Measurements from ENCODE around the gene PTPN2. TPM values are rescaled to one million over a fixed set of nuclear protein-coding genes. Genes with fewer than 3 reads are reported as not detected.

Gene PTPN2
- total RNA-seq, 1 donor from 2014 or later = 17.5 TPM

- no peak for DNase-seq (ENCODE audit: low read depth, low spot score)
Measured at GRCh38 chr18:12858991-12859390, 25.0 kb downstream of the PTPN2 start.

DNA sequence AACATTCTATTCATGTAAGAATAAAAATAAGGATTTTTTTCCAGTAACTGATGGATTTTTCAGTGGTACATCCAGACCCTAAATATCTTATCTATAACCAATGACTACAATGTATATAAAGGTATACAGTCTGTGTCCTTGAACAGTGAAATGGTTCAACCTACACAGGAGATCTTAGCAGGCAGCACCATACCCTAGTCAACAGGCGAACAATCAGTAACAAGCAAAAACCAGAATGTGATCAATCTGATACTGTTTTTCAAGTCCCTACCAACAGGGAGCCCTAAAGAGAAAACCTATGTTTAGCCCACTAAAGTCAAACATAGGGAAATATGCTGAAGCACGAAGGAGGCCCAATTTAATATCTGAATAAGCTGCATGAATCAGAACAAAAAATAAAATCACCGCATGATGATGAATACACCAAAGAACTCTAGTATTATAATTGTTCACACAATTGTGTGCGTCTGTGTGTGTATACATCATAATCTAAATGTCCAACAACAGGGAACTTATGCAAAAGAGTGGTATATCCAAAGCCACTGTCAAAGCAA, 26.0 kb downstream of the PTPN2 start:
- DNase-seq (ENCODE audit: low read depth, low spot score) = no peak

DNA sequence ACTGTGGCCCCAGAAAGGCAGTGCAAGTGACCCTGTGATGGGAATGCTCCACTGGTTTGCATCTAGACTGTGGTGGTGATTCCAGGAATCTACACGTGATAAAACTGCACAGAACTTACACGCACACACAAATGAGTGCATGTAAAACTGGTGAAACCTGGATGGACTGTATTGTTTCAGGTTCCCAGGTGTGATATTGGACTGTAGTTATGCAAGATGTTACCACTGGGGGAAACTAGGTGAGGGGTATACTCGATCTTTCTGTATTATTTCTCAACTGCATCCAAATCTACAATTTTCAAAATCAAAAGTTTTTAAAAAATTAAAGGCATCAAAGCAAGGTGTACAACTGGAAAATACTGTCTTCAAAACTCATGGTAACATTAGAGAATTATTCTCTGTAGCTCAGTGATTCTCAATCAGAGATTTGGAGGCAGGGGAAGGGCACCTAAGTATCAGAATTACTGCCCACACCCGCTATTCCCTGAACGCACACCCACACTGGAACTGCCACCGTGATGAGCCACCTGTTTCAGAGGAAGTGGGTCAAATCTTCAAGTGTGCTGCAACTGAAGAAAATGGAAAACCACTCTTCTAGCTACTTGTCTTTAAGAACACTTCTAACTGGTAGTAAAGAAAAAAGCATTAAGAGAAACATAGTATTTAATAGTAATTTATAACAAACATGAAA, 26.7 kb downstream of the PTPN2 start:
- no peak for DNase-seq (ENCODE audit: low read depth, low spot score)

DNA sequence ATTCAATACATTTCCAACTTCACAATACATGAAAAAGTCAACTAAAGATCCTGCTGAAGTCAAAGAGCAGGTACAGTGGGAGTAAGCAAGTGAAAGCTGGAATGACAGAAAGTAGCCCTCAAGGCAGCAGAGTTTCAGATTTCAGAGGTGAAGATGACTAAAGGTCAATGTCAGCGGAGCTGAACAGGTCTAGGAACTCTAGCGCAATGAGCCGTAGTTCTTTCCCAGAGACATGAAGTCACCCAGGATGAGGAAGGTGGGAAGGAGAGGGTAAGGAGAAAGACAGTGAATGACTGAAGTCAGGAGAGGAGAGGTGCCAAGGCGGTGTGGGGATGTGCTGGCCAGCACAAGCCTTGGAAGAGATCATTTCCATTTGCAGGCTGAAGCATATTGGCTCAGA, 28.1 kb downstream of the PTPN2 start:
- no peak for DNase-seq (ENCODE audit: low read depth, low spot score)

DNA sequence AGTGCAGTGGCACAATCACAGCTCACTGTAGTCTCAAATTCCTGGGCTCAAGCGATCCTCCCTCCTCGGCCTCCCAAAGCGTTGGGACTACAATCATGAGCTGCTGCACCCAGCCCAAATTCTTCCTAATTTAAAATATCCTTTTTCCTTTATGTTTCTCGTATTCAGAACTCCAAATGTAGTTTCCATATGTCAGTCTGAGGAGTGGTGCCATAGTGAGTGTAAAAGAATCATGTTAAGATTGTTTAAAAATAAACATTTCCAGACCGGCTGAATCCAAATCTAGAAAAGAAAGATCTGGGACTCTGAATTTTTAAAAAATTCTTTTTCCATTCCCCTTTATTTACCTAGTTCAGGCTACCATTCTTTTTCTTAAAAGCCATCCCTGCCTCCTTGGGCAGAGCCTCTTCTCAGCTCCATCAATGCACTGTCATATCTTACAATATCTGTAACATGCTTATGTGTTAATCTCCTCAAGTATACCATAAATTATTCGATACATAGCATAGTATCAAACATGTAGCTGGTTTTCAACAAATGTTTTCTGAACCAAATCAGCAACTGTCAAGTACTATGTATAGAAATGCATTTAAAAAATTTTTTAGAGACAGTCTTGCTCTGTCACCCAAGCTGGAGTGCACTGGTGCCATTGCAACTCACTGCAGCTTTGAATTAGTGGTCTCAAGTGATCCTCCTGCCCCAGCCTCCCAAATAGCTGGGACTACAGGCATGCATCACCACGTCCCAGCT, 31.3 kb downstream of the PTPN2 start:
- no peak for DNase-seq (ENCODE audit: low read depth, low spot score)

GRCh38 chr18:12851716-12852115, 32.3 kb downstream of the PTPN2 start:
- no peak for DNase-seq (ENCODE audit: low read depth, low spot score)

DNA sequence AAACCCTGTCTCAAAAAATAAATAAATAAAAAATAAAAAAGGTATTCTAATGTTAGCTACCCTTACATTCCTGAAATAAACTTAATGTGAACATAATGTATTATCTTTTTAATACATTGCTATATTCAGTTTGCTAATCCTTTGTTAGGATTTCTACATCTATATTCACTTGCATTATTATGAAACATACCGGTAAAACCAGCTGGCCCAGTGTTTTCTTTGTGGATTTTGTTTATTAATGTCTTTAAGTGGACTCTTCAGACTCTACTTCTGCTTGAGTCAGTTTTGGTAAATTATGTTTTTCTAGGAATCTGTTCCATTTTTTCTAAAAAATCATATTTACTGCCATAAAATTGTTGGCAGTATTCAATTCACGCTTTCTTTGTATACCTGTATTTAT, 34.5 kb downstream of the PTPN2 start:
- no peak for DNase-seq (ENCODE audit: low read depth, low spot score)

- no peak for DNase-seq (ENCODE audit: low read depth, low spot score)
Measured at GRCh38 chr18:12848405-12848804, 35.6 kb downstream of the PTPN2 start.

GRCh38 chr18:12844391-12844790, 39.6 kb downstream of the PTPN2 start:
- no peak for DNase-seq (ENCODE audit: low read depth, low spot score)

- no peak for DNase-seq (ENCODE audit: low read depth, low spot score)
Measured at GRCh38 chr18:12843420-12844350, 40.4 kb downstream of the PTPN2 start.

- no peak for DNase-seq (ENCODE audit: low read depth, low spot score)
Measured at GRCh38 chr18:12842459-12843380, 41.3 kb downstream of the PTPN2 start.

DNA sequence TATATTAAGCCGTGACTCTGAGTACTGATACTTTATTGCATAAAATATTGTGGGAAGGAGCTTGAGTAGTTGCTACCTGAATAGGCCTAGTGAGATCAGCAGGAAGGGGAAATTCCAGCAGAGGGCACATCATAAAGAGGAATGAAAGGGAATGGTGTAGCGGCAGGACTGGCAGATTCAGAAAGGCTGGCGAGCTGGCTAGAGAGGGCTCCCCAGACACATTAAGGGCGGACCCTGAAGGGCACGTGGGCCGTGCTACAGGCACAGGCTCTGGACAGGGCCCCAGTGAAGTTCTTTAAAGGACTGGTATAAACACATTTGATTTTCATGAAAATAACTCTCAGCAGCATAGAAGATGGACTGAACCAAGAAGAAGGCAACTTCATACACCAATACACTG, 43.0 kb downstream of the PTPN2 start:
- no peak for DNase-seq (ENCODE audit: low read depth, low spot score)

GRCh38 chr18:12840382-12840781, 43.7 kb downstream of the PTPN2 start:
- DNase-seq (ENCODE audit: low read depth, low spot score) = no peak

DNA sequence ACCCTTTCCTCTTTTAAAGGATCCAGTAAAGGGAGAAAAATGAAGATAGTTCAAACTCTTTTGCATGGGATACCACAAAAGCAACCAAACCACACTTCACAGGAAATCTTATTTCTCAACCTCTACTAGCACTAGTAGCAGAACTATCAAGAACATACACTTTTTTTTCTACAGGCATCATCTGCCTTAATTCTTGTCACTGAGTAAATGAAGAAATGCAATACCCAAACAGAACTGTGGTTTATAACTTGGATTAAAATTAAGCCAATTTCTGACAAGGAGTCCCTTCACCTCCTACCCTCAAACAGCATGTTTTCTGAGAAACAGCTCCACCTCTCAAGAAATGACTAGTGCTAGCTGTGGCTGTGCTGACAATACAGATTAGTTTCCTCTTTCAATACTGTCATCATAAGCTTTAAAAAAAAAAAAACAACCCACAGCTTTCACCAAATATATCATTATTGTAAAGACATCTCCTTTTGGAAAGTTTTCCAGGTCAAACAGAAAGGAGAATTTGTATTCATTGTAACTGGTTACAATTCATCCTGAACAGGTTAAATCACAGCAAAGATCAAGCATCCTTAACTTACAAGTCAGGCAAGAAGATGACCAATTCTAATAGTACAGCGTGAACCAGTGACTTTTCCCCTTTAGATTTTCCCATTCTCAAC, 44.4 kb downstream of the PTPN2 start:
- no peak for DNase-seq (ENCODE audit: low read depth, low spot score)

DNA sequence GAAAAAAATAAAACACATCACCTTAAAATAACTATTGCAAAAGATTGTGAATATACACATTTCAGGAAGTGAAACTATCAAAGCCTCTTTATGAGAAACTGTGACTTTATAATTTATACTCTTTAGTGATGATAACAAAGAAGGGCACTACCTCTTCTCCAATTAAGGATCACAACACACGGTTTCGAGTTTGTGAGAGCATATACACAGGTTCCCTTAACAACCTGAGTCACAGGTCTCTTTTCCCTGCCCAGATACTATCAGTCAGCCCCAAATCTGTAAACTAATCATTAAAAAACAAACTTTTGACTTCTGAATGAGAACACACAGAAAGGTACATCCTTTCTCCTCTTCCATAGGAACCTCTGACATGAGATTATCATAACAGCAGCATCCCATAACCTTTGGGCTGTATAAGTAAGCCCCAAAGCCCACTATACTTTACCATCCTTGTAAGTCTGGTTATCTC, 44.9 kb downstream of the PTPN2 start:
- no peak for DNase-seq (ENCODE audit: low read depth, low spot score)

GRCh38 chr18:12838178-12838634, 45.8 kb downstream of the PTPN2 start:
- no peak for DNase-seq (ENCODE audit: low read depth, low spot score)

- no peak for DNase-seq (ENCODE audit: low read depth, low spot score)
Measured at GRCh38 chr18:12837747-12838146, 46.3 kb downstream of the PTPN2 start.

DNA sequence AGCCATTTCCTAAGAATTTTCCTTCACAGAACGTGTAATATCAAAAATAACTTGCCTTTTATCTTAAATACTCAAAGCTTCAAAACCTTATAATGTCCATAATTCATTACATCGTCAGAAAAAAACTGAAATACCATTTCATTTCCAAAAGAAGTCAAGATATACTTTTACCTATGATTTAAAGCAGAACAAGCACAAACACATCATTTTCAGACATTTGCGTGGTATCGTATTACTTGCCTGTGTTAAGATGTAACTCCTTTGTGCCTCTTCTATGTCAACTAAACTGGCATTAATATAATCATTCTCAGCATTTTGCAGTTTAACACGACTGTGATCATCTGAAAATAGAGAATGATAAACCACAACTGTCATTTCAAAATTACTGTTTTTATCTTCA, 47.5 kb downstream of the PTPN2 start:
- DNase-seq (ENCODE audit: low read depth, low spot score) = no peak

DNA sequence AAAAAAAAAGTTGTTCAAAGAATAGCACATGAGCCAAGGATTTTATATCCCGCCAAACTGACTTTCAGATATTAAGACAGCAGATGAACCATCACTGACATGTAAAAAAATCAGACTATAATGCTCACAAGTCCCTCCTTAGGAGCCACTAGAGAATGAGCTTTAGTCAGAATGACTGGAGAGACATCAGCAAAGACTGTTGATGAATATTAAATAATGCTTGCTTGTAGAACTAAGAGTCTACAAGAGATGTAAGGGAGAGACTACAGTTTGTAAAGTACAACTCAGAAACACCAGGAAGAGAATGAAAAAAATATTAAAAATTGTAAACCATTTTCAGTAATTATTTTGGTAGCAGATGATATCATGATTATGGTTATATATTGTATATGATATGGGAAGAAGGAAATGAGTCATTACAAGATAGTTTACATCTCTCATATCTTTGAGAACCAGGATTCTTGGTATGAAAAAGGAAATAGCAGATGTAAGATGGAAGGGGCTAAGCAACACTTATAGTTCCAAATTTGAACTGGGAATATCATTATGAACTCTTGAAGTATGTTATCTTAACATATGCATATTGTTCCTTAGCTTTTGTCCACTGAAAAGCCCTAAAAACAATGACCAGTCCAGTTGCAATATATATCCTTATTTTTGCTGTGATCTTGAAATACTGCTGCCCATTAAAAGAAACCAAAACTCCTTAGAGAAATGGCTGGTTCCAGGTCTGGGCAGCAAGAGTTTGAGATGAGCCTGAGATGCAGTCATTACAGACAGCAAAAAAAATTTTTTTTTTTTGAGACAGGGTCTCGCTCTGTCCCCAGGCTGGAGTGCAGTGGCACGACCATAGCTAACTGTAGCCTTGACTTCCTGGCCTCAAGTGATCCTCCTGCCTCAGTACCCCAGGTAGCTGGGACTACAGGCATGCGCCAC, 55.7 kb downstream of the PTPN2 start:
- DNase-seq (ENCODE audit: low read depth, low spot score) = no peak
